HG03378 (cell line): ENCODE results near the gene TIMM44.
A peak's percentile ranks its signal among the peaks of the same experiment; 100 is the strongest.
"Not testable (repeated sequence)": the region's sequence is repeated elsewhere in the genome, so short reads cannot be mapped to it uniquely, and the experiment has no call there.

Experiments used
- ATAC-seq: cut with Tn5 transposase; IDR thresholded peaks from one replicate; pipeline ENCODE4 v1.9.1; 2021; ENCODE audit warnings: mild to moderate bottlenecking, moderate library complexity; ENCODE audit not compliant: unreplicated experiment

Gene TIMM44

GRCh38 chr19:7903244-7904073 is 40.0 kb downstream of the TIMM44 start, which contains the start of gene MAP2K7:
Gene MAP2K7 (plus strand): TSS chr19:7903877. CDS start chr19:7903945, 68 bp downstream.
- ATAC-seq: peak; percentile 83

DNA sequence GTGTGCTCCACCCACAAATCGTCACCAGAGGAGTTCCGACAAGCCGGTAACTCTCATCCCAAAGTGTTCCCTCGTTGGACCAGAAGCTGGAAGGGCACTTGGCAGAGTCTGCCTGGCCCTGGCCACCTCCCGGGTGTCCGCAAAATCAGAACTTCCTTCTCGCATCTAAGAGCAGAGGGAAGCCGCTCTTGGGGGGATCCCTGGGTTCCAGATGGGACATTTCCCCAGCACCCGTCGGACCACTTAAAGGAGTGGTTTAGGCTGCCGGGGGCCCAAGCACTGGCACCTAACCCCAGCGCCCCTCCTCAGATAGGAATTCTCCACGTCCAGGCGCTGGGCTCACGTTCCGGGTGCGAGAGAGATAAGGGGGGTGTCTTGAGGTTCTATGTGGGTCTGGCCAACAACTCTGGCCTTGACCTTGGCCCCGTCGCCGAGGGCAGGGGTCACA is 40.6 kb downstream of the TIMM44 start:
- no peak for ATAC-seq

DNA sequence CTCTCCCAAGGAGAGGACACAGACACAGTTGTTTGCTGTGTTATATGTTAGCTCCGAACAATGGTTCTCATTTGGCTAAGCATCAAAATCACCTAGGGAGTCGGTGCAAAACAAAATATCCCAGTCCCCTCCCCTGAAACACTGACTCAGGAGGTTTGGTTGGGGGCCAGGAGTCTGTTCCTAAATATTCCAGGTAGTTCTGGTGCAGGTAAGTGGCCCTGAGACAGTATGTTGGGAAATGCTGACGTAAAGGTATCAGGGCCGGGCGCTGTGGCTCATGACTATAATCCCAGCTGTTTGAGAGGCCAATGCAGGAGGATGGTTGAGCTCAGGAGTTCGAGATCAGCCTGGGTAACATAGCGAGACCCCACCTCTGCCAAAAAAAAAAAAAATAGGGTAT is 42.1 kb downstream of the TIMM44 start:
- ATAC-seq: no peak

DNA sequence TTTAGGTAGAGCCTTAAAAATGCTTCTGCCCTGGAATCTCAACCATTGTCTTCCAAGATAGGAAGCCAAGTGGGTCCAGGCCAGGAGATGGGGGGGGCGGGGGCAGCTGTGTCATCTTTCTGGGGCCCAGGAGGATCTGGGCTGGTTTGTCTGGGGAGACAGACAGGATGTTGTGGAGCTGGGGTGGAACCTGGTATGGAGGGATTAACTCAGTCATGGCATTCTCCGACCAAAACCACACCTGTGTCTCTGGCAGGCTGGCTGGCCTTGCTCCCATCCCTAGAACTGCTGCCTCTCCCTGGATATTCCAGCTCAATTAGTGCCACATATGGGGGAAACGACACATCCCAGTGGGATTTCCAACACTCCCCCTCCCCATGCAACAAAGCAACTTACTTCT is 42.5 kb downstream of the TIMM44 start:
- no peak for ATAC-seq

DNA sequence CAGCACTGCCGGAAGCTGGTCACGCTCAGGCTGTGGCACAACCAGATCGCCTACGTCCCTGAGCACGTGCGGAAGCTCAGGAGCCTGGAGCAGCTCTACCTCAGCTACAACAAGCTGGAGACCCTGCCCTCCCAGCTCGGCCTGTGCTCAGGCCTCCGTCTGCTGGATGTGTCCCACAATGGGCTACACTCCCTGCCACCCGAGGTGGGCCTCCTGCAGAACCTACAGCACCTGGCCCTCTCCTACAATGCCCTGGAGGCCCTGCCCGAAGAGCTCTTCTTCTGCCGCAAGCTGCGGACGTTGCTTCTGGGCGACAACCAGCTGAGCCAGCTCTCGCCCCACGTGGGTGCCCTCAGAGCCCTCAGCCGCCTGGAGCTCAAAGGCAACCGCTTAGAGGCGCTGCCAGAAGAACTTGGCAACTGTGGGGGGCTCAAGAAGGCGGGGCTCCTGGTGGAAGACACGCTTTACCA is 43.0 kb downstream of the TIMM44 start:
- ATAC-seq: no peak

DNA sequence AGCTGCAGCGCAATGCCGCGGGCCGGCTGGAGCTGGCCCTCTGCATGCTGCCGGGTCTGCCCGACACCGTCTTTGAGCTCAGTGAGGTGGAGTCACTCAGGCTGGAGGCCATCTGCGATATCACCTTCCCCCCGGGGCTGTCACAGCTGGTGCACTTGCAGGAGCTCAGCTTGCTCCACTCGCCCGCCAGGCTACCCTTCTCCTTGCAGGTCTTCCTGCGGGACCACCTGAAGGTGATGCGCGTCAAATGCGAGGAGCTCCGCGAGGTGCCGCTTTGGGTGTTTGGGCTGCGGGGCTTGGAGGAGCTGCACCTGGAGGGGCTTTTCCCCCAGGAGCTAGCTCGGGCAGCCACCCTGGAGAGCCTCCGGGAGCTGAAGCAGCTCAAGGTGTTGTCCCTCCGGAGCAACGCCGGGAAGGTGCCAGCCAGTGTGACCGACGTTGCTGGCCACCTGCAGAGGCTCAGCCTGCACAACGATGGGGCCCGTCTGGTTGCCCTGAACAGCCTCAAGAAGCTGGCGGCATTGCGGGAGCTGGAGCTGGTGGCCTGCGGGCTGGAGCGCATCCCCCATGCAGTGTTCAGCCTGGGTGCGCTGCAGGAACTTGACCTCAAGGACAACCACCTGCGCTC is 43.6 kb downstream of the TIMM44 start:
- no peak for ATAC-seq

- ATAC-seq: no peak
Observed at GRCh38 chr19:7898967-7899366, 44.5 kb downstream of the TIMM44 start.

- no peak for ATAC-seq
Observed at GRCh38 chr19:7897292-7897691, 46.2 kb downstream of the TIMM44 start.

- no peak for ATAC-seq
Observed at GRCh38 chr19:7895565-7895964, 47.9 kb downstream of the TIMM44 start.

DNA sequence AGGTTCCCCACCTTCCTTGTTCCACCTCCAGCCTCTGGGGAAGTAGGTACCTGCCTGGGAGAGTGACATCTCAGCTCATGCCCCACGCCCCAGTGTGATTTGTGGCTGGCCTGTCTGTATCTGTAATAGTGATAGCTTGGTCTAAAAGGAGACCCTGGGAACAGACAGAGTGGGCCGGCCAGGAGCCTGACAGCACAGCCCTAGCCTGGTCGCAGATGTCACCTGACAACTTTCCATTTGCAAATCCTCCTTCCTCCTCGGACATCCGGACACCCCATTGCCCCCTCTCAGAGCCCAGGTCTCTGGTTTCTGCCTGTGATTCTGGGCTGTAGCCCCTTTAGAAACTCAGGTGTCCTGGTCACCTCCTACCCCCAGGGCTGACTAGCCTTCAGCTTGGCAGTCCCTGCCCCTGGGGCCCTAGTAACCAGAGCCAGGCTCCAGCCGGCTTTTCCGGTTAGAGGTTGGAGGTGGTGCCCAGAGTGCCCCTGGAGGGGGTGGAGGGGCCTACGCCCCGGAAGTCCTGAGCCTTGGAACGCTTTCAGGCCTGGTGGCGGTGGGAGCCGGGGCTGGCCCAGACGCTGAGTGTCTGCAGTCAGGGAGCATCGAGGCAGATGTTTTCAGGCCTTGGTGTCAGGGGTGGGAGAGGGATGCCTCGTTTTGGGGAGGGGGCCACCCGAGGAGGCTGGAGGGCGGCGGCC is 48.7 kb downstream of the TIMM44 start:
- no peak for ATAC-seq

DNA sequence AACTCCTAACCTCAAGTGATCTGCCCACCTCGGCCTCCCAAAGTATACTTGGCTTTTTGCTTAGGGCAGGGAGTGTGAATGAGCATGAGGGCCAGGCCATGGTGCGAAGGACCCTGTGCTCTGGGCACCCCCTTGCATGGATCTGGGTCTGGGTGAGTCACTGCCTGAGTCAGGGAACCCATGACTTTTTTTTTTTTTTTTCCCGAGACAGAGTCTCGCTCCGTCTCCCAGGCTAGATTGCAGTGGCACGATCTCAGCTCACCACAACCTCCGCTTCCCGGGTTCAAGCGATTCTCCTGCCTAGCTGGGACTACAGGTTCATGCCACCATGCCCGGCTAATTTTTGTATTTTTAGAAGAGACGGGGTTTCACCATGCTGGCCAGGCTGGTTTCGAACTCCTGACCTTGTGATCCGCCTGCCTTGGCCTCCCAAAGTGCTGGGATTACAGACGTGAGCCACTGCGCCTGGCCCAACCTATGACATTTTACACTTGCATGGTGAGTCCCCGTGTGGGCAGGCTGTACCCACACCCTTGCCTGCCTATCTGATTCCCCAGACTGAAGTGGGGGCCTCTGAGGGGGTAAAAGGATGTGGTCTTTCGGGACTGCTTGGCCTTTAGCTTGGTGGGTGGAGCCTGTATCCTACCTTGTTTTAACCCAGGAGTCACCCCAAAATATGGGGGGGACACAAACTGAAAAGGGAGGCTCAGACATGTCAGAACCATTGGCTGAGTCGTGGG is 49.9 kb downstream of the TIMM44 start:
- not testable (repeated sequence) for ATAC-seq

- no peak for ATAC-seq
Observed at GRCh38 chr19:7888826-7889217, 54.6 kb downstream of the TIMM44 start.

GRCh38 chr19:7888145-7888825 is 55.2 kb downstream of the TIMM44 start, which contains the start of gene LRRC8E:
Gene LRRC8E (plus strand): TSS chr19:7888510. CDS start chr19:7895604, 7,094 bp downstream.
- no peak for ATAC-seq

- no peak for ATAC-seq
Observed at GRCh38 chr19:7887408-7888144, 55.9 kb downstream of the TIMM44 start.

GRCh38 chr19:7885818-7886217 is 57.6 kb downstream of the TIMM44 start:
- no peak for ATAC-seq

DNA sequence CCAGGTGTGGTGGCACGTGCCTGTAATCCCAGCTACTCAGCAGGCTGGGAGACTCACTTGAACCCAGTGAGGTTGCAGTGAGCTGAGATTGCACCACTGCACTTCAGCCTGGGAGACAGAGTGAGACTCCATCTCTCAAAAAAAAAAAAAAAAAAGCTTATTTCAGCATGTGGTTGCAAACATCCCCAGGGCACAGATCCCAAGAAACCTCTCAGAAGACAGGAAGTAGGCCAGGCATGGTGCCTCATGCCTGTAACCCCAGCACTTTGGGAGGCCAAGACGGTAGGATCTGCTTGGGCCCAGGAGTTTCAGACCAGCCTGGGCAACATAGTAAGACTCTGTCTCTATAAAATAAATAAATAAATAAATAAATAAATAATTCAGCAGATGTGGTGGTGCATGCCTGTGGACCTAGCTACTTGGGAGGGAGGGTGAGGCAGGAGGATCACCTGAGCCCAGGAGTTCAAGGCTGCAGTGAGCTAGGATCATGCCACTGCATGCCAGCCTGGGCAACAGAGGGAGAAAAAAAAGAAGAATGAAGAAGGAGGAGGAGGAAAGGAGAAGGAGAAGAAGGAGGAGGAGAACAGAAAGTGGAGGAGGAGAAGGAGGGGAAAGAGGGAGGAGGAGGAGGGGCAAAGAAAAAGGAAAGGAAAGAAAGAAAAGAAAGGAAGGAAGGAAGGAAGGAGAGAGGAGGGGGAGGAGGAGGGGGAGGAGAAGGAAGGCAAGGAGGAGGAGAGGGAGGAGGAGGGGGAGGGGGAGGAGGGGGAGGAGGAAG is 59.5 kb downstream of the TIMM44 start:
- no peak for ATAC-seq

GRCh38 chr19:7883105-7883504 is 60.4 kb downstream of the TIMM44 start:
- ATAC-seq: no peak

DNA sequence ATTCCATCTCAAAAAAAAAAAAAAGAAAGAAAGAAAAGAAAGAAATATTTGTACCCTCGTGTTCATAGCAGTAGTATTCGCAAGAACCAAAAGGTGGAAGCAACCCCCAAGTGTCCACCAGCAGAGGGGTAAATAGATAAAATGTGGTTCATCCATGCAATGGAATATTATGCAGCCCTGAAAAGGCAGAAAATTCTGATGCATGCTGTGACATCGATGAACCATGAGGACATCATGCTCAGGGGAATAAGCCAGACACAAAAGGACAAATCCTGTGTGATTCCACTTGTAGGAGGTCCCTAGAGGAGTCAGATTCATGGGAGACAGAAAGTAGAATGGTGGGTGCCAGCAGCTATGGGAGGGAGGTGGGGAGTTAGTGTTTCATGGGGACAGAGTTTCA is 61.6 kb downstream of the TIMM44 start:
- no peak for ATAC-seq

GRCh38 chr19:7879836-7880235 is 63.6 kb downstream of the TIMM44 start:
- ATAC-seq: no peak
